Lung microvascular endothelial cell (primary cell): ENCODE measurements around the gene CYBC1. TPM values are rescaled to one million over a fixed set of nuclear protein-coding genes. Genes with fewer than 3 reads are reported as not detected.

ENCODE experiments used
- DNase-seq, 2 donors: peaks; one replicate each; pipeline versions ENCODE4 v3.0.0 to v3.0.0-alpha.2; 2010; ENCODE audit warnings: low read depth in 2 of 2
- total RNA-seq: library from RNA; depleted of rRNA; stranded (reverse); fragments of >200 nt; gene quantifications from 2 replicates; pipeline ENCODE4 v1.2.1, GENCODE V29; 2014

The CYBC1 gene
- 31.8 and 57.1 TPM in 2 replicates for total RNA-seq

DNA sequence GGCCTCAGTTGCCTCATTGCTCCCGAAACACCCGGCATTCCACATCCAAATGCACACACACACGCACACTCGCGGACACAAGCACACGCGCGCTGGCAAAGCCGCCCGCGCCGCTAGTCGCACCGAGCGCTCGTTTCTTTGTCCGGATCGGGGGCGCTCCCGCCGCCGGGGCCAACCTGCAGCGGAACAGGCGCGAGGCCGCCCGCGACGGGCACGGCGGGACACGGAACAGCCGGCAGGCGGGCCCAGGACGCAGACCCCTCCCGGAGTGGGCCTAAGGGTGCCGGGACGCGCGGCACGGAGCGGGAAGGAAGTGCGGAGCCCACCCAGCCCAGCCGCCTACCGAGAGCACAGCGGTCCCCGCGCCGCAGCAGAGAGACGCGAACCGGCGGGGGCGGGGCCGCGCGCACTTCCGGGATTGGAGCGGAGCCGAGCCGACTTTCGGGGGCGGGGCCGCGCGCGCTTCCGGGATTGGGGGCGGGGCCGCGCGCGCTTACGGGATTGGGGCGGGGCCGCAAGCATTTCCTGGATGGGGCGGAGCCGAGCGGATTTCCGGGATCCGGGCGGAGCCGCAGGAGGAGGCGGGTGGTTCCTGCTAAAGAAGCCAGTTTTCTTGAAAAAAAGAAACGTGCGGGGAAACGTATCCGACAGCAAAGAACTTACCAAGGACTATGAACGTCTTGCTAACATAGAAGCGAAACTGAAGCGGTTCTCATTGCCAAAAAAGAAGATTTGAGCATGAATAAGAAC is at the start of gene CYBC1:
CYBC1 (minus strand) TSS at position 396 of the 750 bp plus-strand sequence. CDS start 1,498 bp downstream, outside the sequence.
- DNase-seq: peak; percentile 93 to 94

DNA sequence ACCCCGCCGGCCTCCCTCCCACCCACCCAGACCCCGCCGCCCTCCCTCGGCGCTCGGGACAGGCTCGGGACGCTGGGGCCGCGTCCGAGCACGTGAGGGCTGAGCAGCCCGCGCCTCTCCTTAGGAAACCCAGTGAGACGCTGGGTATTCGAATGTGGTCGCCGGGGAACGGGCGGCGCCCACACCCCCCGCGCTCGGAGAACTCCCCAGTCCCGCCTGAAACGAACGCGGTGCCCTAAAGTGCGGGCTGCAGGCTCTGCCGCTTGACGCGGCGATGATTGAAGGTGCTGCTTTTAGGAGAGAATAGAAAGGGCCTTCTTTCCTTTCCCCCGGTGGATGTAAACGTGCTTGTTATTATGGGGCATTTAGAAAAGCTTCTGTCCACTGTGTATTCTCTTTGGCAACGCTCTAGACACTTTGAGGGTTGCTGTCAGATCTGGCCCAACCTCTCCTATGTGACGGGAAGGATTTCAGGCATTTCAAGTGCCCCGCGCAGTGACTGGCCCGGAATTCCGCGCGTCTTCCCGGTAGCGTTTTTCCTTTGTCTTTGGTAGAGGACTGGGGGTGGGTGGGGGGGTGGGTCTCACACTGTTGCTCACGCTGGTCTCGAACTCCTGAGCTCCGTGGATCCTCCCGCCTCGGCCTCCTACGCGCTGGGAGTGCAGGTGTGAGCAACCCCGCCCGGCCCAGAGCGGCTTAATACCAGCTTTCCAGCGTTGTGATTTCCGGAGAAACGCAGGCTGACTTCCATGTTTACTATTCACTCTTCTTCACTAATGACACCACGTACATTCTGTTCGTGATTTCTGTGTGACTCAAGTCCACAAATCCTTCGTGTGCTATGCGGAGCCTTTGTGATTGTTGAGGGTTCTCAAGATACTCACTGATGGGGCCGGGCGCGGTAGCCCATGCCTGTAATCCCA is 47.2 kb upstream of the CYBC1 start:
- DNase-seq: peak; percentile 19 to 29

DNA sequence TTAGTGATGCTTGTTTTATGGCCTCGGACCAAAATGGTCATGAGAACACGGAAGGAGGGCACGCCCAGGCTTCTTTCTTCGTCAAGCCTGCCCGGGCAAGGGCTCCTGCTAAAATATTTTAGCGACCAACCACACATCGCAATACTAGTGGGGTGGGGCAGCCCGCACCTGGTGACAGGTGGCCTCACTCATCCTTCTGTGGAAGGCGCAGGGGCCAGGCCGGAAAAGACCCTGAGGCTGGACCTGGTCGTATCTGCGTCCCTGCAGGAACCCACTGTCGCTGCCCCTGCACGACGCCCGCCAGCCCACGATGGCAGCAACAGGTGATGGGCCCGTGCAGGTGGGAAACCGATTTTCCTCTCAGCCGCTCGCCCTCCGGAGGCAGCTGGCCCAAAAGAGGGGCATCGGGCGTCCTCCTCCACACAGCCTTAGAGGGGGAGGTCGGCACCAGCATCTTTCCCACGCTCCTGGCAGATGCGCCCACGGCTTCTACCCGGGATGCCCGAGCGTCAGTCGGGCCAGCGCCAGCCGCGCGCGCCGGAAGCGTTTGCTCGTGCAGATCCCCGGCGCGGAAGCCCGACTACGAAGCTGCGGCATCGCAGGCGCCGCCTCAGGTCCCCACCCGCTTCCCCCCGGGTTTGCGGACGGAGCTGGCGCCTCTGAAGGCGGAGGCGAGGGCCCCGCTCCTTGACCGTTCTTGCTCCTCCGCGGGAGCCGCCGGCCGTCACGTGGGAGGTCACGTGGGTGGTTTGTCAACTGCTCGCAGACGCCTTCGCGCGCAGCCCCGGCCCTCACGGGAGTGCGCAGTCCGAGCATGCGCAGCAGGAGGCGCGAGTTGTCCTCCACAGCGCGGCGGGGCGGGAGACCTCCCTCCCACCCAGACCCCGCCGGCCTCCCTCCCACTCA is 46.2 kb upstream of the CYBC1 start:
- peak; percentile 84 to 95 for DNase-seq

DNA sequence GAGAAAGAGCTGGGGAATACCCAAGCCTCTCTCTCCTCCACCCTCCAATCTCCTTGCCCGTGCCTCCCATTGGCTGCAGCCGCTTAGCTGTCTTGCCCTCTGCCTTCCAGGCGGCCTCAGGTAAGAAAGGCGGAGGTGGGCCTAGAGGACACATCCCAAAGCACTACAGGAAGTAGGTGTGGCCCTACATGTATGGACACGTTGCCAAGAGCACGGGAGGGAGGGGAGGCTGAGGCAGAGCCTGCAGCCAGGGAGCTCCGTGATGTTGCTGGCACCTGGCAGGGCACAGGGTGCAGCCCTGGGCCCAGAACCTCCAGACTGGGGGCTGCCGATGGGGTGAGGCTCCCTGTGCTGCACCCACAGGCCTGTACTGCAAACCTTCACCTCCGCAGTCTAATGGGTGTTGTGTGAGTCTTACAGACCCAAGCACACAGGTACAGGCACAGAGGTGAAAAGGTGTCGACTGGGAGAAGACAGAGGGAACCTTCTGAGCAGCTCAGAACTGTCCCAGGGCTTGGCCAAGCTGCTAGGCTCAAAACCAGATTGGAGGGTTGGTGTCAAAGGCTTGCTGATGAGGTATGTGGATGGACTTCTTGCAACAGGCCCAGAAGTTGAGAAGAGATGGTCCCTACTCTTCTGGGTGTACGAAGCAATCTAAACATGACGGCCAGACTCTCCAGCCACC is 45.4 kb upstream of the CYBC1 start:
- no peak for DNase-seq

DNA sequence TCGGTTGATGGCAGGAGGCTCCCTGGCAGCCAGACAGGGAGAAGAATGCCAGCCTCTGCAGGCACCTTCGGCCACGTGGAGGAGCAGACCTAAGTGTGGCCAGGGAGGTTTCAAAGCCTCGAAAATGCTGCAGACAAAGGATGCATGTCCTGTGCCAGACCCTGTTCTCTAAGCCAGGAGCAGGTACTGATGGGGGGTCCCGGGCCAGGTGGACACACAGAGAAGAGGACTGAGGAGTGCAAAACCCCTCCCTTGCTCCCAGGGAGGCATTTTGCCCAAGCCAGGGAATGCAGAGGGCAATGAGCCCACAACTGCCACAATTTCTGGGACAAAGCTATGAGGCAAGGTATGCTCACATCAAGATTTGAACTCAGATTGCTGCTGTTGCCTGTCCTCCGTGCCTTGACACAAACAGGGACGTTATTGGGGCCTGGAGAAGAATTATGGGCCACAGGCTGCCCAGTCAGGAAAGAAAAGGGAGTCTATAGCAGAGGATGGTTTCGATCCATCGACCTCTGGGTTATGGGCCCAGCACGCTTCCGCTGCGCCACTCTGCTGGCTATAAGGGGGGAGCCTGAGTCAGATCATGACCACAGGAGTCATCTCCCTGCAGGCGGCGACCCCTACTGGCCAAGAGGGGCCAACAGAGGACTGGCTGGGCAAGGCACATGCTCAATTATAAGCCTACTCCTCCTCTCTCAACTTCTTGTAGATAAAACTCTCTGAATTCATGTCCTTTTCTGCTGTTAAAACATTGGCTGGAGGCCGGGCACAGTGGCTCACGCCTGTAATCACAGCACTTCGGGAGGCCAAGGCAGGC is 43.9 kb upstream of the CYBC1 start:
- peak; percentile 90 to 91 for DNase-seq

DNA sequence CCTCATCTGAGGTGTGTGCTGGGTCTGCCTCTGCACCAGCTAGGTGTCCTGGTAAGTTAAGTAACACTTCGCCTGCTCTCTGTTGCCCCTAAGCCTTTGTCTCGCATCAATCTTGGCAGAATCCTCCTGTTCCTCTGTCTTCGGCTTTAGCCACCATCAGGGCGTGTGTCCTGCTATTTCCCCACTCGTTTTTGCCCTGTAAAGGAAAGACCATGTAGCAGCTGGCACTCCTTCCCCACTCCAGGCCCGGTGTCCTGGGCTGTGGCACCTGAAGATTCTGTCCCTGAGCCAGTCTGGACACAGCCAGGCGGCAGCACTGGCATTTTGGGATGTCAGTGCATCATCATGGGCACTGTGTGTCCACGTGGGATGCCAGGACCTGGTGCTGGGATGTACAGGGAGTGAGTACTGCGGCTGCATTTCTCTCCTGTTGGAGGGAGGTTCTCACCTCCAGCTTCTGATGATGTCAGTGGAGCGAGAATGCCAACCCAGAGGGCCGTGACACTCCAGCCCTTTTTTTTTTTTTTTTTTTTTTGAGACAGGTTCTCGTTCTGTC is 42.8 kb upstream of the CYBC1 start:
- DNase-seq: no peak

DNA sequence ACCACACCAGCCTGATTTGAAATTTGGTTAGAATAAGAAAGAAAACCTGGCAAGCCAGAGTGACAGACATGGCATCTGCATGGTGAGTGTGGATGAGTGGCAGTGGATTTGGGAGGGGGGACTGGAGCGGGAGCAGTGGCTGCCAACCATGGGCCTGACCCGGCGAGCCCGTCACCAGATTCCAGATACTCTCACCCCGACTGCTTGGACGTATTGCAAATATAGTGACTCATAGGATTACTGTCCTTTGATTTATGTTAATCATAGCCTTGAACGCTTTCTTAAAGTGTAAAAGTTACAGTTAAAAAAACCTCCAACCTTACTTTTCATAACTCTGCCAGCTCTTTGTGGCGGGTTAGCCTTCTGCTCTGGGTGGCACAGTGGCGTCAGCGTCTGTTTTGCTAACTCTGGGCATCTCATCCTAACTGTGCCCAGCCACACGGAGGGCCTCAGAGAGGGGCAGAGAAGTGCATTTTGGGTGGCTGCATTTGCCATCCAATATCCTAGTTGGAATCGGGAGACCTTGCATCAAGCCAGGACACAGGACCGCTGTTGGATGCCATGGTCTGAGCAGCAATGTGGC is 42.2 kb upstream of the CYBC1 start:
- peak in 1 of 2 donors; percentile 25 for DNase-seq

DNA sequence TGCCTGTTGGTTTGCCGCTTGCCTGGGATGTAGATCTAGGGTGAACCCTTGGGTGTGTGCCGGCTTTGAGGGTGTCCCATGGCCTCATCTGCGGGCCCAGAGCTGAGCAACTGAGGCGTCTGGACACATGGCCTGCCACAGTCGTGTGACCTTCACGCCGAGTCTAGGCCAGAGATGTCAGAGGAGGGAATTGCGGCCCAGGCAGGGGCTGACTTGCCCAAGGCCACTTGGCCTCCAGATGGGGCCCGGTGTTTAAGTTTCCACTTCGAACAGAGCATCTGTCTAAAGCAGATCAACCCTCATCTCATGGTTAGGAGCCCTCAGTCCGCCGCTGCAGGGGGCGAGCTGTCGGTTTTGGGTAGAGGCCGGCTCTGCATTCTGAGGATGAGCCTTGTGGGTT is 41.0 kb upstream of the CYBC1 start:
- DNase-seq: no peak

DNA sequence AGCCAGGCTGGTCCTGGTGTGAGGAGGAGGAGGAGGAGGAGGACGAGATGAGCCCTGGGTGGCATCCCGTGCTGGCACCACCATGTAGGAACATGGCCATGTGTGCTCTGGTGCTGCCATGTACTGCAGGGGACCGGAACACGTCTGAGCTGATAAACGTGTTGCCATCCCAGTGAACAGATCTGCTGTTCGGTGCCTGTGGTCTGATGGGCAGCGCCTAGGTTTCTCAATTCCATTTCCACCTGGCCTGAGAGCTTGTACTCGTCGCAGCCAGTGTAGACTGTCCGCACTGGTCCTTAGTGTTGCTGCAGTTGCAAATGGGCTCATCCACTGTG is 40.6 kb upstream of the CYBC1 start:
- DNase-seq: no peak

DNA sequence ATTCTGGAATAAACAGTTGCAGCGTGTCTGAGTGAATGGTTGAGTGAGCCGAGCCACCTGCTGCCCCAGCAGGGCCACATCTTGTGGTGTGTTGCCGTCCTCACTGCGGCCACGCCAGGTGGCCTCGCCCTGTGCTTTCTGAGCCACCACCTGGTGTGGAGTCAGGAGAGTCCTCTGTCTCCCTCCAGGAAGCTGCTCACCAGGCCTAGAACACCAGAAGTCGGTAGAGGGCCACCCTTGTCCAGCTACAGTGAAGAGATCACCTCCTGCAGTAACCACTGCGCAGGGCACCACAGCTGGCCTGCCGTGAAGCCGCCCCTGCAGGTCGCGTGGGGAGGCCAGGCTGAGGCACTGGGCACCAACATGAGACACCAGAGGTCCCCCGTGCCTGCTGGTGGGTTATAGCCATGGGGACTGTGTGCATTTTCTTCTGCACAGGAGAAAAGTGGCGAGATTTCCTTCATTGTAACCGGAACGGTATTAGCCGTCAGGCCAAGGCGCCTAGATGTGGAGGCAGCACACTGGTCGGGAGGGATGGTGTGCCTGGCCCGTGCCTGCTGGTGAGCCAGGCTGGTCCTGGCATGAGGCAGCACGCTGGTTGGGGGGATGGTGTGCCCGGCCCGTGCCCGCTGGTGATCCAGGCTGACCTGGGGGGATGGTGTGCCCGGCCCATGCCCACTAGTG is 40.1 kb upstream of the CYBC1 start:
- DNase-seq: no peak

DNA sequence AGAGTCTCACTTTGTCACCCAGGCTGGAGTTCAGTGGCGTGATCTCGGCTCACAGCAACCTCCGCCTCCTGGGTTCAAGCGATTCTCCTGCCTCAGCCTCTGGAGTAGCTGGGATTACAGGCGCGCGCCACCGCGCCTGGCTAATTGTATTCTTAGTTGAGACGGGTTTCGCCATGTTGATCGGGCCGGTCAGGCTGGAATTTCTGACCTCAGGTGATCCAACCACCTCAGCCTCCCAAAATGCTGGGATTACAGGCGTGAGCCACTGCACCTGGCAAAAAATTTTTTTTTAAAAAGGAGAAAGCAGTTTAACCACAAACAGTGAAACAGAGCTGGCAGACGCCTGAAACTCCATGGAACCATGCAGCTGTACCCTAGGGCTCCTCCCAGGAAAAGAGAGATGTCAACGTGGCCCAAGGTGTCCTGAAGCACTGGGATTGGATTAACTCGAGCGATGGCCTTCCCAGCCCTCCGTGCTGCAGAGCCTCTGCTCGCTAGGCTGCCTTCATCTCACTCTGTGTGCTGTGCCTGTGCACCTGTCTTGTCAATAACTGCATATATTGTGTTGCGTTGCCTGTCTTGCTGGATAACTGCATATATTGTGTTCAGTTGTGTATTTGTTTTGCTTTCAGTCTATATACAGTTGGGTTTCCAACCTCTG is 39.4 kb upstream of the CYBC1 start:
- DNase-seq: no peak

DNA sequence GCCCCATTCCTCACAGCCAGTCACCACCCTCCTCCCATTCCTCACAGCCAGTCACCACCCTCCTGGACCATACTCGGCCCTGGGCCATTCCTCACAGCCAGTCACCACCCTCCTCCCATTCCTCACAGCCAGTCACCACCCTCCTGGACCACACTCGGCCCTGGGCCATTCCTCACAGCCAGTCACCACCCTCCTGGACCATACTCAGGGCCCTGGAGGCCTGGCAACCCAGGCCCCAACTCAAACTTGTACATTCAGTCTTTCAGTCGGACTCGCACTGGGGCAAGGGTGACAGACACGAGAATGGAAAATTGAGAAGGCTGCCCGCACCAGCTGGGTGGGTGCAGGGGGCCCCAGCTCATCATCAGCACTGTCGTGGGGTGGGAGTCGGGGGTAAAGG is 38.6 kb upstream of the CYBC1 start:
- no peak for DNase-seq

DNA sequence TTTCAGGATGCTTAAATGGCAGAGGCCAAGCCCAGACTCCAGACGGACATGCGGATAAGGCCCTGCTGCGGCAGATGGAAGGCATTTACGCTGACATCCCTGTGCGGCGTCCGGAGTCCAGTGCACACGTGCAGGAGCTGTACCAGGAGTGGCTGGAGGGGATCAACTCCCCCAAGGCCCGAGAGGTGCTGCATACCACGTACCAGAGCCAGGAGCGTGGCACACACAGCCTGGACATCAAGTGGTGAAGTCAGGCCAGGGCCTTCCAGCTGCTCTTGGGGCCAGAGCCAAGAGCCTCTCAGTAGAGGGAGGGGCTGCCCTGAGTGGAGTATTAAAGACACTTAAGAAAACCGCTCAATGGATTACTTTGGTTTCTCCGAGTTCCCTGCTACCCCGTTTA is 37.4 kb upstream of the CYBC1 start:
- DNase-seq: no peak

DNA sequence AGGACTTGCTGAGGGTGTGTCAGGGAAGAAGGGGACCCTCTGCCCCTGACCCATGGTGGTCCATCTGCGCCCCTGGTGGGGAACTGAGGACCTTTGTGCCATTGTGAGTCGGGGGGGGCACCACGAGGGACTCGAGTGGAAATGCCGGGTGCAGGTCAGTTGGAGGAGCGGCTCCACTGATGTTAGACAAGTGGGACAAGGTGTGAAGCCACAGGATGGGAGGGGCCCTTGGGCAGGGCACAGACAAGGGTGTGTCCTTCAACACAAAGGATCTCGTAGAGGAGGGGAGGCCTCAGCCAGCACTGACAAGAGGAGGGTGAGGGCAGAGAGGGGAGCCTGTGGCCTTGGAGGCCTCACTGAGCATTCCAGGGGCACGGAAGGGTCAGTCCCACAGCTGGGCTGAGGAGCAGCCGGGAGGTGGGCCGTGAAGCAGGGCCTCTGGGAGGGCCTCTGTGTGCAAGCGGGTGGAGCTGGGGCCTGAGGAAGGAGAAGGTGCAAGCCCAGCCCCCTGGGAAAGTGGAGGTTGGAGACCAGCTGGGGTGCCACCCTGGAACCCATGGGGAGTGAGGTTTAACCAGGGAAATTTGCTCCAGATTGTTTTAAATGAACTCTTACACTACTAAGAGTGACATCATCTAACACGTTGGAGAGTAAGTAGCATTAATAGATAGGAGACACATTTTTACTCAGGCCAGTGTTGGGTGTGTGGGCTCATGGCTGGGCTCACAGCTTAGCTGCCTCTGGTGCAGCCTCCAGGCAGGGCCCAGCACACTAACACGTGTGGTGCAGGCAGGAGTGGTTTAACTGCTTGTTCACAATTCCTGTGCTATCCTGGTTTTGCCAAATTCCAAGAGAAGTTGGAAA is 35.9 kb upstream of the CYBC1 start:
- no peak for DNase-seq

DNA sequence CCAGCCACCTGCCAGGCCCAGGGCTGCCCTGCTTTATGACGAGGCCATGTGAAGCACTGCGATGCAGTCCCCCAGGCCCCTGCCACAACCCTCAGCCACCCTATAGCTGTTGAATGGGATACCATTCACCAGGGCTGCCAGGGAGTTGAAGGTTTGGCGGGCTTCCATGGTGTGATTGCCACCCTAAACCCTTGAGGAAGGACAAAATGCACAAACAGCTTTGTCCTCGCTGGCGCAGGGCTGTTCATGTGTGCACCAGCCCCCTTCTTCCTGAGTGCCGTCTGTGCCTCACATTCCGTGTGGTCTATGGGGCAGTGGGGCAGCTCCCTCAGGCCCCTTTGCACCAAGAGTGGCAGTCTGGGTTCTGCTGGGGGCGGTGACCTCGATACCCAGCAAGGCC is 33.3 kb upstream of the CYBC1 start:
- no peak for DNase-seq

DNA sequence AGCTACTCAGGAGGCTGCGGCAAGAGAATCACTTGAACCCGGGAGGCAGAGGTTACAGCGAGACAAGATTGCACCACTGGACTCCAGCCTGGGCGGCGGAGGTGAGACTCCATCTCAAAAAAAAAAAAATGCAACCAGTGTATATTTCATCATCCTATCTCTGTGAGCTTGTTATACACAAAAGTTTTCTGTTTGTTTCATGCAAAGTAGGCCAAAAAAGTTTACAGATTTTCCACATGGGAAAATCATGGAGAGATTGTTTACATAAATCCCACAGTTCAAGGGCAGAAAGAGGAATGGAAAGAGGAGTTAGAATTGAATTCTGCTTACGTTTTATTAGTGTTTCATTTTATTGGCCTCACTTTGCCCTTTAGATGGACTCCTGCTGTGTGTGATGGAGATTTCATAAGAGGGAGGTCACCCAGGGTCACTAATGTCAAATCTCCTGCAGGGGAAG is 32.7 kb upstream of the CYBC1 start:
- DNase-seq: no peak

DNA sequence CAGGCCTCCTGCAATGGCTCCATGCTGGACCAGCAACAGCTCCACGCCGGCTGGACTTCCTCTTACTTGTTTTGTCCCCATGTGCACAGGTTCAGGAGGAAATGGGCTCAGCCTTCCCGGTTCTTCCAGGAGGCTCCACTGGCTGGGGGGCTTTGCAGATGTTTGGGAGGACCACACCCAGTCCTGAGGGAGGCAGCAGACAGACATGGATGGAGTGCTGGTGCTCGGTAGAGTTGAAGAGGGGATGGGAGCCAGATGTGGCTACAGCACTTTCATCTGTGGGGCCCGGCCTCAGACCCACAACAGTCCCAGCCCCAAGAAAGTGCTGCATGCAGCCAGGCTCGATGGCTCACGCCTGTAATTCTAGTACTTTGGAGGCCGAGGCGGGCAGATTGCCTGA is 29.8 kb upstream of the CYBC1 start:
- DNase-seq: no peak
